ENCODE data around the gene LRRC8D. TPM values are rescaled to one million over a fixed set of nuclear protein-coding genes. Genes with fewer than 3 reads are reported as not detected.

Gene LRRC8D
- total RNA-seq, 2 donors from 2014 or later, result 23.8 to 33.8 TPM

- TF ChIP-seq CTCF (conservative IDR thresholded peaks at IDR 0.05), result no peak
- WGBS, 2 experiments (ENCODE audit: insufficient coverage in 1 of 2, insufficient read length in 1 of 2), result 94 to 97% methylated on average over 4 to 6 of the region's 6 CpGs
- H3K4me1 Mint-ChIP-seq, result peaks cover 18% of the 10 kb centered on the region
- H3K4me1 ChIP-seq (ENCODE audit: control insufficient read depth, insufficient read depth, low read length), result no peaks in the 10 kb centered on the region
- peaks cover 4% of the 10 kb centered on the region for H3K36me3 ChIP-seq (ENCODE audit: control insufficient read depth, insufficient read depth, low read length)
- no peak overlapping the region for H3K4me3 Mint-ChIP-seq
- no peaks in the 10 kb centered on the region for H3K27me3 Mint-ChIP-seq (ENCODE audit: insufficient read depth)
- no peak for DNase-seq
- H3K9ac ChIP-seq (ENCODE audit: extremely low read depth, low read length, poor library complexity, severe bottlenecking), result no peak overlapping the region
- peaks cover 21% of the 10 kb centered on the region for H3K9me3 ChIP-seq (ENCODE audit: control insufficient read depth, low read length)
- no peaks in the 10 kb centered on the region for H3K27me3 ChIP-seq (ENCODE audit: control insufficient read depth, insufficient read depth, low read length, poor library complexity, severe bottlenecking)
- no peak overlapping the region for H3K4me3 ChIP-seq (ENCODE audit: low read length)
- peaks cover 25% of the 10 kb centered on the region for H3K36me3 Mint-ChIP-seq (ENCODE audit: low read depth)
- no peak overlapping the region for H3K27ac ChIP-seq (ENCODE audit: low read depth, low read length)
- no peak overlapping the region for H3K27ac Mint-ChIP-seq
- H3K9me3 Mint-ChIP-seq, result peaks cover 20% of the 10 kb centered on the region
These were observed 61.7 kb downstream of the LRRC8D start for GRCh38 chr1:89882348-89883029.

GRCh38 chr1:89883030-89883379, 62.2 kb downstream of the LRRC8D start:
- WGBS, 2 experiments (ENCODE audit: insufficient coverage in 1 of 2, insufficient read length in 1 of 2), result 88 to 90% methylated on average over 6 of the region's 6 CpGs
- Histone ChIP-seq H3K27ac (ENCODE audit: low read depth, low read length) (no peak overlapping the region), H3K36me3 (ENCODE audit: control insufficient read depth, insufficient read depth, low read length) (peaks cover 4% of the 10 kb centered on the region), H3K9me3 (ENCODE audit: control insufficient read depth, low read length) (peaks cover 21% of the 10 kb centered on the region), H3K9ac (ENCODE audit: extremely low read depth, low read length, poor library complexity, severe bottlenecking) (no peak overlapping the region), H3K4me1 (ENCODE audit: control insufficient read depth, insufficient read depth, low read length) (no peaks in the 10 kb centered on the region), H3K4me3 (ENCODE audit: low read length) (no peak overlapping the region), H3K27me3 (ENCODE audit: control insufficient read depth, insufficient read depth, low read length, poor library complexity, severe bottlenecking) (no peaks in the 10 kb centered on the region)
- DNase-seq, result no peak
- no peak overlapping the region for H3K4me3 Mint-ChIP-seq
- peaks cover 20% of the 10 kb centered on the region for H3K9me3 Mint-ChIP-seq
- peaks cover 13% of the 10 kb centered on the region for H3K4me1 Mint-ChIP-seq
- no peaks in the 10 kb centered on the region for H3K27me3 Mint-ChIP-seq (ENCODE audit: insufficient read depth)
- no peak overlapping the region for H3K27ac Mint-ChIP-seq
- TF ChIP-seq CTCF (conservative IDR thresholded peaks at IDR 0.05), result no peak
- H3K36me3 Mint-ChIP-seq (ENCODE audit: low read depth), result peaks cover 25% of the 10 kb centered on the region

GRCh38 chr1:89884718-89885596, 64.1 kb downstream of the LRRC8D start:
- 88 to 100% methylated on average over 5 to 6 of the region's 6 CpGs for WGBS, 2 experiments (ENCODE audit: insufficient coverage in 1 of 2, insufficient read length in 1 of 2)
- Histone ChIP-seq H3K9ac (ENCODE audit: extremely low read depth, low read length, poor library complexity, severe bottlenecking) (no peak overlapping the region), H3K4me3 (ENCODE audit: low read length) (no peak overlapping the region), H3K9me3 (ENCODE audit: control insufficient read depth, low read length) (peaks cover 21% of the 10 kb centered on the region), H3K36me3 (ENCODE audit: control insufficient read depth, insufficient read depth, low read length) (peaks cover 4% of the 10 kb centered on the region), H3K4me1 (ENCODE audit: control insufficient read depth, insufficient read depth, low read length) (no peaks in the 10 kb centered on the region), H3K27me3 (ENCODE audit: control insufficient read depth, insufficient read depth, low read length, poor library complexity, severe bottlenecking) (no peaks in the 10 kb centered on the region), H3K27ac (ENCODE audit: low read depth, low read length) (no peak overlapping the region)
- peaks cover 20% of the 10 kb centered on the region for H3K9me3 Mint-ChIP-seq
- H3K4me3 Mint-ChIP-seq, result no peak overlapping the region
- no peak for DNase-seq
- H3K36me3 Mint-ChIP-seq (ENCODE audit: low read depth), result peaks cover 24% of the 10 kb centered on the region
- H3K27me3 Mint-ChIP-seq (ENCODE audit: insufficient read depth), result no peaks in the 10 kb centered on the region
- peaks cover 2% of the 10 kb centered on the region for H3K4me1 Mint-ChIP-seq
- TF ChIP-seq CTCF (conservative IDR thresholded peaks at IDR 0.05), result no peak
- H3K27ac Mint-ChIP-seq, result no peak overlapping the region
